Hepatocyte (in vitro differentiated cells): ENCODE measurements around the gene GRID1. TPM values are rescaled to one million over a fixed set of nuclear protein-coding genes. Genes with fewer than 3 reads are reported as not detected.

Experiments used
- DNase-seq: peaks from one replicate; pipeline ENCODE4 v3.0.0-alpha.2; 2016; ENCODE audit warnings: low spot score
- H2AFZ ChIP-seq: fragments of 200-600 bp; sonication (generic); 2 replicates; pipeline ENCODE4 v1.6.0; 2016; ENCODE audit warnings: antibody characterized with exemption, mild to moderate bottlenecking
- H3K27ac ChIP-seq: fragments of 200-600 bp; sonication (generic); 2 replicates; pipeline ENCODE4 v1.5.1; 2016; ENCODE audit warnings: mild to moderate bottlenecking
- H3K27me3 ChIP-seq: fragments of 200-600 bp; sonication (generic); 2 replicates; pipeline ENCODE4 v1.6.1; 2016
- H3K36me3 ChIP-seq: fragments of 200-600 bp; sonication (generic); replicated peaks from 2 replicates; pipeline ENCODE4 v1.5.1; 2016; ENCODE audit warnings: low read depth; ENCODE audit not compliant: insufficient read depth
- H3K4me1 ChIP-seq: fragments of 200-600 bp; sonication (generic); 2 replicates; pipeline ENCODE4 v1.5.1; 2016; ENCODE audit warnings: mild to moderate bottlenecking, moderate library complexity; ENCODE audit not compliant: insufficient read depth
- H3K4me2 ChIP-seq: fragments of 200-600 bp; sonication (generic); 2 replicates; pipeline ENCODE4 v1.6.0; 2016
- H3K4me3 ChIP-seq: fragments of 200-600 bp; sonication (generic); 2 replicates; pipeline ENCODE4 v1.5.1; 2016; ENCODE audit warnings: mild to moderate bottlenecking
- H3K79me2 ChIP-seq: fragments of 200-600 bp; sonication (generic); 2 replicates; pipeline ENCODE4 v1.6.0; 2017; ENCODE audit warnings: mild to moderate bottlenecking
- H3K9me2 ChIP-seq: fragments of 200-600 bp; sonication (generic); replicated peaks from 2 replicates; pipeline ENCODE4 v1.6.0; 2017; ENCODE audit warnings: mild to moderate bottlenecking; ENCODE audit not compliant: insufficient read depth
- H3K9me3 ChIP-seq: fragments of 200-600 bp; sonication (generic); 2 replicates; pipeline ENCODE4 v1.5.1; 2016; ENCODE audit warnings: low read depth, mild to moderate bottlenecking
- H4K20me1 ChIP-seq: fragments of 200-600 bp; sonication (generic); 2 replicates; pipeline ENCODE4 v1.6.0; 2016; ENCODE audit warnings: mild to moderate bottlenecking; ENCODE audit not compliant: insufficient read depth, poor library complexity, severe bottlenecking
- EZH2 ChIP-seq: fragments of 200-600 bp; sonication (generic); IDR thresholded peaks from 2 replicates; pipeline ENCODE4 v1.6.1; 2016; ENCODE audit warnings: antibody characterized with exemption, mild to moderate bottlenecking, borderline replicate concordance
- EZH2phosphoT487 ChIP-seq: fragments of 200-600 bp; sonication (generic); IDR thresholded peaks from one replicate; pipeline ENCODE4 v1.6.1; 2018; ENCODE audit warnings: antibody characterized with exemption, mild to moderate bottlenecking, low read depth, moderate library complexity; ENCODE audit not compliant: unreplicated experiment, severe bottlenecking
- WGBS: methylation state at CpG from one replicate; pipeline ENCODE4 v1.1.6; 2016; ENCODE audit warnings: low lambda C conversion rate; ENCODE audit errors: missing lambda C conversion rate; 5-methylcytosine and 5-hydroxymethylcytosine counted together
- polyA plus RNA-seq: library from polyadenylated mRNA; unstranded; fragments of >200 nt; fragmentation: Nextera tagmentation; extraction: Ambion mirVana; gene quantifications from 2 replicates; pipeline ENCODE4 v1.2.1, GENCODE V29; 2016
- total RNA-seq: library from RNA; depleted of rRNA; stranded (reverse); fragments of >200 nt; gene quantifications from 2 replicates; pipeline ENCODE4 v1.2.3, GENCODE V29; 2014
- TF ChIP-seq, protein P1 (sequence below): fragments of 200-600 bp; sonication (generic); IDR thresholded peaks from 2 replicates; pipeline ENCODE4 v1.5.1; 2016; ENCODE audit warnings: antibody characterized with exemption, mild to moderate bottlenecking; ENCODE audit not compliant: poor library complexity

Gene GRID1
- total and polyA plus RNA-seq, 2 experiments from 2014 or later: 0.07 to 0.37 TPM

DNA sequence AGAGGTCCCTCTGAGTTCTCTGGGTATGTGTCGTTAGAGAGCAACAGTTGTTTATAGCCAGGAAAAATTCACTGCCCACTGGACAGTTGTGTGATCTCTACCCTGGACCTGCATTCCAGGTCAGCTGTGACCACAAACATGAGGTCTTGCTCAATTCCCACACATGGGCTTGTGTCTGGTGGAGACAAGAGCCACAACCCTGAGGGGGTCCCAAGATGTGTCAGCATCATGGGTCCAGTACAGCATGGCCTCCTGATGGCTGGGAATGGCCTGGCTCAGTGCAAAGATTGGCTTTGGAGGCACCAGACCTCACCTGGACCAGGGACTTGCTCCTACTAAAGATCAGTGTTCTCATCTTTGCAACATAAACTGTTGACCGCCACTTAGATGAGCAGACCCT is 751.6 kb downstream of the GRID1 start:
- TF ChIP-seq, protein P1, sequence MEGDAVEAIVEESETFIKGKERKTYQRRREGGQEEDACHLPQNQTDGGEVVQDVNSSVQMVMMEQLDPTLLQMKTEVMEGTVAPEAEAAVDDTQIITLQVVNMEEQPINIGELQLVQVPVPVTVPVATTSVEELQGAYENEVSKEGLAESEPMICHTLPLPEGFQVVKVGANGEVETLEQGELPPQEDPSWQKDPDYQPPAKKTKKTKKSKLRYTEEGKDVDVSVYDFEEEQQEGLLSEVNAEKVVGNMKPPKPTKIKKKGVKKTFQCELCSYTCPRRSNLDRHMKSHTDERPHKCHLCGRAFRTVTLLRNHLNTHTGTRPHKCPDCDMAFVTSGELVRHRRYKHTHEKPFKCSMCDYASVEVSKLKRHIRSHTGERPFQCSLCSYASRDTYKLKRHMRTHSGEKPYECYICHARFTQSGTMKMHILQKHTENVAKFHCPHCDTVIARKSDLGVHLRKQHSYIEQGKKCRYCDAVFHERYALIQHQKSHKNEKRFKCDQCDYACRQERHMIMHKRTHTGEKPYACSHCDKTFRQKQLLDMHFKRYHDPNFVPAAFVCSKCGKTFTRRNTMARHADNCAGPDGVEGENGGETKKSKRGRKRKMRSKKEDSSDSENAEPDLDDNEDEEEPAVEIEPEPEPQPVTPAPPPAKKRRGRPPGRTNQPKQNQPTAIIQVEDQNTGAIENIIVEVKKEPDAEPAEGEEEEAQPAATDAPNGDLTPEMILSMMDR: no peak
- no peak for TF ChIP-seq EZH2phosphoT487
- no peak for TF ChIP-seq EZH2
- no peaks in the 10 kb centered on the region for H4K20me1 ChIP-seq
- H3K79me2 ChIP-seq: no peaks in the 10 kb centered on the region
- H3K4me2 ChIP-seq: no peak overlapping the region
- H2AFZ ChIP-seq: no peak overlapping the region
- no peaks in the 10 kb centered on the region for H3K27me3 ChIP-seq
- 92% methylated on average over 2 of the region's 2 CpGs for WGBS
- no peaks in the 10 kb centered on the region for H3K9me3 ChIP-seq
- H3K9me2 ChIP-seq: no peaks in the 10 kb centered on the region
- H3K4me1 ChIP-seq: no peaks in the 10 kb centered on the region
- no peak overlapping the region for H3K27ac ChIP-seq
- H3K4me3 ChIP-seq: no peak overlapping the region
- no peaks in the 10 kb centered on the region for H3K36me3 ChIP-seq
- DNase-seq: no peak

DNA sequence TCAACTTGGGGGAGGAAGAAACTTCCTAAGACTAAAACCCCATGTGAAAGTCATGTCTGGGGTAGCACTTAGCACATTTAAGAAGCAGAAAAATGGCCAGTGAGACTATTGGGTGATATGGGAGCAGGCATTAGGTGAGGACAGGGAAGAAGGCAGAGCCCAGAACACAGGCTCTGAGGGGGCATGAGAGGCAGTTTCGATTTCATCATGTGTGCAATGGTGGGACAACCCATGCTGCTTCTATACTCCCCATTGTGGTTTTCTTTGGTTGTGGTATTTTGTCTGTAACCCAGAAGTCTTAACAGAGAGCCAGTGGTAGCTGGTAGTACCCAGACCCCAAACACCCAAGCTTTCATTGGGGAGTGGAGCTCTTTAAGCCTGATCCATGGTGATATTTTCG is 752.0 kb downstream of the GRID1 start:
- no peak for DNase-seq
- Histone ChIP-seq H2AFZ (no peak overlapping the region), H3K27me3 (no peaks in the 10 kb centered on the region)

GRCh38 chr10:85613391-85613790 is 753.2 kb downstream of the GRID1 start:
- no peak overlapping the region for H3K4me2 ChIP-seq
- 97% methylated on average over 10 of the region's 10 CpGs for WGBS
- H3K79me2 ChIP-seq: no peaks in the 10 kb centered on the region
- no peaks in the 10 kb centered on the region for H3K9me2 ChIP-seq
- no peak overlapping the region for H3K4me3 ChIP-seq
- no peaks in the 10 kb centered on the region for H3K9me3 ChIP-seq
- DNase-seq: no peak
- H3K36me3 ChIP-seq: no peaks in the 10 kb centered on the region
- H3K27me3 ChIP-seq: no peaks in the 10 kb centered on the region
- no peaks in the 10 kb centered on the region for H3K4me1 ChIP-seq
- H2AFZ ChIP-seq: no peak overlapping the region
- H3K27ac ChIP-seq: no peak overlapping the region
- H4K20me1 ChIP-seq: no peaks in the 10 kb centered on the region
- TF ChIP-seq, protein P1: no peak
- TF ChIP-seq EZH2phosphoT487: no peak
- TF ChIP-seq EZH2: no peak

More for the DNA sequence above, 752.0 kb downstream of the GRID1 start:
- Histone ChIP-seq H3K9me3 (no peaks in the 10 kb centered on the region), H3K4me1 (no peaks in the 10 kb centered on the region), H3K4me2 (no peak overlapping the region), H3K27ac (no peak overlapping the region), H3K4me3 (no peak overlapping the region), H3K36me3 (no peaks in the 10 kb centered on the region), H3K9me2 (no peaks in the 10 kb centered on the region), H4K20me1 (no peaks in the 10 kb centered on the region), H3K79me2 (no peaks in the 10 kb centered on the region)
- 94% methylated on average over 2 of the region's 2 CpGs for WGBS
- TF ChIP-seq, protein P1: no peak
- TF ChIP-seq EZH2 (no peak), EZH2phosphoT487 (no peak)

DNA sequence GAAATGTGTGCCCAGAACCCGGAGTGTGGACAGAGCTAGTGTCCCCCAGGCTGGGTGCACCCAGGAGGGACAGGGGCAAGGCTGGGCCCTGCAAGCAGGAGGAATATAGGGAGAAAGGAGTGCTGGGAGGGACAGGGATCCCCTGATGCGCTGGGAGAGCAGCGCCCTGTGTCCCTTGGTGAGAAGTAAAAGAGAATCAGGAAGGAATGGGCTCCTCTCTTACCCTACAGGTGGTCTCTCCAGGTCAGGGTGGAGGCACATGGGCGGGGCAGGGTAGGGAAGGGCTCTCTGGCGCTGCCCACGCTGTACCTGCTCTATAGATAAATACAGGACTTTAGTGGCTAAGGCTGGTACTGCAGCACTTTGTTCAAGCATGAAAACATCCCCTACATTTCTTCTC is 753.8 kb downstream of the GRID1 start:
- Histone ChIP-seq H3K4me1 (no peaks in the 10 kb centered on the region), H2AFZ (no peak overlapping the region), H3K9me3 (no peaks in the 10 kb centered on the region), H3K4me2 (no peak overlapping the region), H3K27ac (no peak overlapping the region), H3K27me3 (no peaks in the 10 kb centered on the region), H3K79me2 (no peaks in the 10 kb centered on the region), H3K9me2 (no peaks in the 10 kb centered on the region), H4K20me1 (no peaks in the 10 kb centered on the region), H3K4me3 (no peak overlapping the region), H3K36me3 (no peaks in the 10 kb centered on the region)
- TF ChIP-seq EZH2phosphoT487: no peak
- TF ChIP-seq, protein P1: peak; percentile 6
- no peak for DNase-seq
- WGBS: 81% methylated on average over 6 of the region's 6 CpGs
